Psoas muscle (tissue), 8 donors: ENCODE results near the gene MAU2. TPM values are rescaled to one million over a fixed set of nuclear protein-coding genes. Genes with fewer than 3 reads are reported as not detected.

Experiments
- ATAC-seq, 4 donors: fragments of 200-7000 bp; cut with Tn5 transposase; one replicate each; pipeline ENCODE4 v1.9.1; 2020; ENCODE audit warnings: moderate library complexity in 3 of 4, mild to moderate bottlenecking in 2 of 4
- DNase-seq, 2 donors: peaks; one replicate each; pipeline ENCODE4 v3.0.0-alpha.2; 2020
- H3K27ac ChIP-seq: fragments of 200-600 bp; one replicate; pipeline ENCODE4 v1.8.0; 2022
- H3K27me3 ChIP-seq, 3 donors: fragments of 200-600 bp in 1 of 3; one replicate each; pipeline versions ENCODE4 v1.6.1 to v1.8.0; 2013 to 2022; ENCODE audit warnings: low read length in 2 of 3, mild to moderate bottlenecking in 2 of 3, moderate library complexity in 1 of 3; ENCODE audit not compliant: insufficient read depth in 3 of 3
- H3K36me3 ChIP-seq, 2 donors: fragments of 200-600 bp in 1 of 2; one replicate each; pipeline versions ENCODE4 v1.6.1 to v1.8.0; 2013 to 2022; ENCODE audit warnings: low read depth in 1 of 2, mild to moderate bottlenecking in 1 of 2, moderate library complexity in 1 of 2; ENCODE audit not compliant: insufficient read depth in 1 of 2
- H3K4me1 ChIP-seq: fragments of 200-600 bp; one replicate; pipeline ENCODE4 v1.8.0; 2022
- H3K4me3 ChIP-seq: fragments of 200-600 bp; one replicate; pipeline ENCODE4 v1.8.0; 2022; ENCODE audit warnings: mild to moderate bottlenecking
- H3K9me3 ChIP-seq: fragments of 200-600 bp; one replicate; pipeline ENCODE4 v1.8.0; 2022
- CTCF ChIP-seq: fragments of 200-600 bp; IDR thresholded peaks from one replicate; pipeline ENCODE4 v1.8.0; 2022; ENCODE audit warnings: antibody characterized with exemption
- WGBS, 3 donors: extraction: QIAGEN DNeasy Blood & Tissue Kit; methylation state at CpG; one replicate each; pipeline versions ENCODE4 v1.1.6 to v1.1.7; 2013; 5-methylcytosine and 5-hydroxymethylcytosine counted together
- intact Hi-C, 2 donors: fragments of 100-400 bp; cut with DNase I; formaldehyde crosslinking; loops; one replicate each; pipeline versions ENCODE4 v1.11.0 to v1.14.2; 2022
- polyA plus RNA-seq, 3 donors: library from polyadenylated mRNA; stranded (reverse); fragments of 200-250 nt; gene quantifications; one replicate each; pipeline ENCODE4 v1.2.3, GENCODE V29; 2013
- total RNA-seq, 4 donors: library from RNA; stranded (reverse); fragmentation: NEBNext Ultra II Directional in 2 of 4; extraction: Animal tissue kit (Norgen Biotek cat#: 25700) in 2 of 4; gene quantifications; one replicate each; pipeline versions ENCODE4 v1.2.1 to v1.2.4, GENCODE V29; 2021 to 2023
- donor health status: healthy with polysubstance abuse.
- donor health status: DM: no; HTN: no; CAD: no; lungs with moderate emphysema.
- donor health status: Bipolar disorder and iron deficiency.
- donor health status: healthy.
- donor health status: DM: yes; HTN: yes; CAD: no.
- donor health status: DM: no; HTN: no; CAD: no.
- donor health status: DM: no; HTN: no; CAD: no.
- donor health status: DM: yes; HTN: yes; CAD: no.

Gene MAU2
- total and polyA plus RNA-seq, 7 donors: 12.3 to 55.1 (median 26.2) TPM

- WGBS, 3 donors: 93 to 95% (median 95%) methylated on average over 10 of the region's 10 CpGs
These were observed 12.3 kb upstream of the MAU2 start for GRCh38 chr19:19308373-19308772.

GRCh38 chr19:19315444-19315843 is 5.2 kb upstream of the MAU2 start:
- no peak for ATAC-seq
- Histone ChIP-seq H3K4me1 (peaks cover 13% of the 10 kb centered on the region), H3K27ac (no peak overlapping the region), H3K4me3 (no peak overlapping the region), H3K27me3 (no peaks in the 10 kb centered on the region), H3K9me3 (no peaks in the 10 kb centered on the region), H3K36me3 (peaks cover 0 to 57% of the 10 kb centered on the region in 2 donors)
- intact Hi-C loops: no loop called here
- DNase-seq: no peak
- TF ChIP-seq CTCF: no peak
- 85 to 95% (median 85%) methylated on average over 2 of the region's 2 CpGs for WGBS, 3 donors

More at GRCh38 chr19:19308373-19308772, 12.3 kb upstream of the MAU2 start:
- no peaks in the 10 kb centered on the region for H3K4me1 ChIP-seq
- no peaks in the 10 kb centered on the region for H3K27me3 ChIP-seq
- peaks cover 0 to 90% of the 10 kb centered on the region in 2 donors for H3K36me3 ChIP-seq
- no peaks in the 10 kb centered on the region for H3K9me3 ChIP-seq
- DNase-seq (no peak), ATAC-seq (no peak)
- intact Hi-C loops: no loop called here
- H3K27ac ChIP-seq: no peak overlapping the region
- TF ChIP-seq CTCF: no peak
- H3K4me3 ChIP-seq: no peak overlapping the region

DNA sequence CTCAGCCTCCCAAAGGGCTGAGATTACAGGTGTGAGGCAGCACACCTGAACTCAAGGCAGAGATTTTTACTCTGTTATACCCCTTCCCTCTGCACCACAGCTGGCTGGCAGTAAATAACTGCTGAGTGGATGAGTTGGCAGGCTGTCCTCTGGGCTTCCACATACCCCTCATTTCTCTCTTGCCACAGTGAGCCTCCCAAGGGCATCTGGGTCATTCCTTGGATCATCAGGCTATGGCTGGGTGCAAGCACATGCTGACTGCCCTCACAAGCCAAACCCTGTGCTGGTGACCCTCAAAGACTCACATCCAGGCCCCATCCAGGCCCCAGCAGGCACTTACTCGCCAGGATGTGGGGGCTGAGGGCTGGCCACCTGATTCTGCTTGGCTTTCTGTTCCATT is 4.5 kb upstream of the MAU2 start:
- TF ChIP-seq CTCF: no peak
- DNase-seq (no peak), ATAC-seq (no peak)
- Histone ChIP-seq H3K4me3 (no peak overlapping the region), H3K27me3 (no peaks in the 10 kb centered on the region), H3K27ac (no peak overlapping the region), H3K36me3 (peaks cover 0 to 50% of the 10 kb centered on the region in 2 donors), H3K9me3 (no peaks in the 10 kb centered on the region), H3K4me1 (peaks cover 13% of the 10 kb centered on the region)
- intact Hi-C loops: no loop called here
- 91 to 100% (median 91%) methylated on average over 1 of the region's 1 CpG for WGBS, 3 donors

GRCh38 chr19:19319732-19320360 is 783 bp upstream of the MAU2 start:
- 5 to 6% (median 6%) methylated on average over 32 of the region's 32 CpGs for WGBS, 3 donors
- Histone ChIP-seq H3K9me3 (no peaks in the 10 kb centered on the region), H3K4me1 (peaks cover 41% of the 10 kb centered on the region), H3K27ac (peak overlapping the region; percentile 95), H3K36me3 (peaks cover 0 to 31% of the 10 kb centered on the region in 2 donors), H3K4me3 (peak overlapping the region; percentile 93), H3K27me3 (no peaks in the 10 kb centered on the region)
- no peak for ATAC-seq
- intact Hi-C loops: loop anchor here (2.0 to 5.0 kb wide), 2 partner anchors 127 to 128 kb away; partner anchors contain the start of genes BORCS8 (in 2 of the 2) and RFXANK (in 2 of the 2)
- DNase-seq: peak in 1 of 2 donors; percentile 63
- no peak for TF ChIP-seq CTCF
